Peyer's patch (tissue), 4 donors: ENCODE results near the gene PTPRE.

Experiments
- CTCF ChIP-seq, 6 experiments: fragments of 450-650 bp in 4 of 6; fragments of 200-600 bp in 2 of 6; sonication (generic) in 1 of 6; IDR thresholded peaks; one replicate each; pipeline ENCODE4 v1.5.1; 2017 to 2019; ENCODE audit warnings: antibody characterized with exemption in 6 of 6, mild to moderate bottlenecking in 3 of 6, moderate library complexity in 1 of 6
- POLR2A ChIP-seq, 2 donors: fragments of 450-650 bp; IDR thresholded peaks; one replicate each; pipeline ENCODE4 v1.5.1; 2017; ENCODE audit warnings: antibody characterized with exemption in 2 of 2, mild to moderate bottlenecking in 2 of 2, moderate library complexity in 2 of 2

GRCh38 chr10:127874671-127875448 is 32.0 kb upstream of the PTPRE start:
- no peak for TF ChIP-seq CTCF (IDR thresholded peaks at IDR 0.05)
- TF ChIP-seq POLR2A (IDR thresholded peaks at IDR 0.05): no peak
